ENCODE measurements around the gene TRIM13. TPM values are rescaled to one million over a fixed set of nuclear protein-coding genes. Genes with fewer than 3 reads are reported as not detected.

The TRIM13 gene
- total and polyA plus RNA-seq, 2 of the 8 experiments (the other 6 are each of a cell fraction or from before 2014, with no cell fraction given): 21.2 to 31.5 TPM

- H3K4ac ChIP-seq (replicated peaks; ENCODE audit: insufficient read length, low read depth, low read length): no peak overlapping the region
- H4K91ac ChIP-seq (replicated peaks; ENCODE audit: insufficient read length, low read length): no peak overlapping the region
- H3K27me3 ChIP-seq (replicated peaks in 1 of 4; ENCODE audit: control insufficient read depth in 3 of 4, extremely low read depth in 1 of 4, insufficient read depth in 3 of 4, low read length in 3 of 4): no peaks in the 10 kb centered on the region
- no peak for FAIRE-seq
- H4K20me1 ChIP-seq (replicated peaks in 1 of 2; ENCODE audit: control insufficient read depth in 1 of 2, insufficient read depth in 2 of 2, low read length in 2 of 2): no peaks in the 10 kb centered on the region
- H3K4me3 ChIP-seq (ENCODE audit: extremely low read depth in 1 of 4, insufficient read depth in 2 of 4, low read depth in 3 of 4, low read length in 4 of 4): no peak overlapping the region
- H3K56ac ChIP-seq (replicated peaks; ENCODE audit: insufficient read length, low read depth, low read length): no peak overlapping the region
- no peak overlapping the region for H2BK120ac ChIP-seq (replicated peaks; ENCODE audit: low read depth, low read length)
- H2BK12ac ChIP-seq (ENCODE audit: low read depth, low read length): no peak overlapping the region
- no peak overlapping the region for H3K14ac ChIP-seq (ENCODE audit: insufficient read length)
- no peaks in the 10 kb centered on the region for H3K4me1 ChIP-seq (replicated peaks in 1 of 4; ENCODE audit: control insufficient read depth in 3 of 4, insufficient read depth in 4 of 4, low read length in 3 of 4)
- CTCF ChIA-PET (ENCODE audit: partially characterized antibody): interaction anchor here (0.6 kb wide), 1 partner anchor 27 kb away, joined by 4 read pairs; no protein-coding TSS in a partner anchor
- no peak overlapping the region for H3K4me2 ChIP-seq (ENCODE audit: insufficient read depth in 1 of 2, low read depth in 2 of 2, low read length in 2 of 2)
- H3K79me2 ChIP-seq (ENCODE audit: control insufficient read depth in 1 of 2, insufficient read depth in 2 of 2, low read length in 2 of 2): no peaks in the 10 kb centered on the region
- no peaks in the 10 kb centered on the region for H3K79me1 ChIP-seq (ENCODE audit: low read depth, low read length)
- H2AFZ ChIP-seq (ENCODE audit: low read length): no peak overlapping the region
- H3K36me3 ChIP-seq (ENCODE audit: control insufficient read depth in 2 of 4, insufficient read depth in 4 of 4, low read length in 3 of 4): no peaks in the 10 kb centered on the region
- 85% methylated on average over 1 of the region's 1 CpG; no CpG with 5 or more reads in 1 of the 2 experiments for WGBS, 2 experiments (ENCODE audit: extremely low coverage in 1 of 2, insufficient coverage in 1 of 2, insufficient read length in 1 of 2, insufficient replicate concordance in 2 of 2, low coverage in 1 of 2, low lambda C conversion rate in 2 of 2, missing lambda C conversion rate in 1 of 2)
- no peaks in the 10 kb centered on the region for H3K9me3 ChIP-seq (ENCODE audit: insufficient read depth in 2 of 2, low read depth in 1 of 2, low read length in 1 of 2)
- H3K18ac ChIP-seq (ENCODE audit: extremely low read depth, low read length): no peak overlapping the region
- no peak overlapping the region for H3K23ac ChIP-seq (ENCODE audit: insufficient read length)
- H3K23me2 ChIP-seq (ENCODE audit: low read depth, low read length): no peaks in the 10 kb centered on the region
- no peak overlapping the region for H4K8ac ChIP-seq (ENCODE audit: extremely low read depth, insufficient read depth, low read length)
- H2BK5ac ChIP-seq (ENCODE audit: low read depth, low read length): no peak overlapping the region
- H3K27ac ChIP-seq (ENCODE audit: low read depth, low read length): no peak overlapping the region
- POLR2A ChIA-PET (ENCODE audit: partially characterized antibody): interaction anchor here (1.2 kb wide), 1 partner anchor 27 kb away, joined by 3 read pairs; no protein-coding TSS in a partner anchor
- DNase-seq (ENCODE audit: low read depth in 1 of 2, low spot score in 2 of 2): no peak
- no peak overlapping the region for H2BK15ac ChIP-seq (ENCODE audit: low read length)
- no peak overlapping the region for H4K5ac ChIP-seq (ENCODE audit: insufficient read length, low read depth, low read length)
- H3K9ac ChIP-seq (replicated peaks in 1 of 4; ENCODE audit: extremely low read depth in 1 of 4, low read depth in 3 of 4, low read length in 3 of 4): no peak overlapping the region
- H2BK20ac ChIP-seq (ENCODE audit: low read length): no peak overlapping the region
- H2AK5ac ChIP-seq (ENCODE audit: low read depth, low read length): no peak overlapping the region
- no peak for TF ChIP-seq SIN3A (conservative IDR thresholded peaks at IDR 0.05 in 1 of 2, IDR thresholded peaks at IDR 0.05 in 1 of 2; ENCODE audit: low read depth in 1 of 2, low read length in 2 of 2)
- no peak for TF ChIP-seq USF2 (IDR thresholded peaks at IDR 0.05; ENCODE audit: low read length)
- TF ChIP-seq CTBP2 (IDR thresholded peaks at IDR 0.05; ENCODE audit: borderline replicate concordance, insufficient read depth, insufficient read length, low read length): no peak
- no peak for TF ChIP-seq RXRA (IDR thresholded peaks at IDR 0.05; ENCODE audit: insufficient read depth, low read depth, low read length)
- no peak for TF ChIP-seq RFX5 (IDR thresholded peaks at IDR 0.05; ENCODE audit: borderline replicate concordance, low read depth, low read length)
- no peak for TF ChIP-seq ASH2L (IDR thresholded peaks at IDR 0.05; ENCODE audit: low read length)
Measured at GRCh38 chr13:50025436-50025835, 28.6 kb downstream of the TRIM13 start.
